ENCODE measurements around the gene CMC2.

GRCh38 chr16:81035398-81035974 lies 28.8 kb upstream of the CMC2 start, which contains the start of gene ATMIN:
- no peak for TF ChIP-seq PATZ1 (tag by site-specific recombination; IDR thresholded peaks at IDR 0.05)
- no peak for TF ChIP-seq ZNF677 (tag by site-specific recombination; IDR thresholded peaks at IDR 0.05)
- TF ChIP-seq ZSCAN30 (tag by site-specific recombination; IDR thresholded peaks at IDR 0.05): peak; percentile 29; the same call in 1 of the 2 replicates
- TF ChIP-seq HOXA7 (CRISPR knock-in tag; IDR thresholded peaks at IDR 0.05; ENCODE audit: borderline replicate concordance): no peak
- no peak for TF ChIP-seq PRDM4 (tag by site-specific recombination; IDR thresholded peaks at IDR 0.05)
